PC-9 (cell line): ENCODE data around the gene FAM53A. TPM values are rescaled to one million over a fixed set of nuclear protein-coding genes. Genes with fewer than 3 reads are reported as not detected.
"Not testable (repeated sequence)": the region's sequence is repeated elsewhere in the genome, so short reads cannot be mapped to it uniquely, and the experiment has no call there.

Experiments used
- BruUV-seq: library from RNA; stranded (reverse); fragments of 400-500 nt; replicated peaks from 2 replicates; lab custom pipeline; 2021; lab: Mats Ljungman, UMichigan
- CTCF ChIA-PET: fragments of 300-600 bp; sonication (Branson Sonifier 250); formaldehyde crosslinking; loops from one replicate; lab custom pipeline; 2022; ENCODE audit warnings: antibody characterized with exemption; lab: Charles Lee
- POLR2A ChIA-PET: fragments of 300-600 bp; sonication (Branson Sonifier 250); formaldehyde crosslinking; loops from one replicate; lab custom pipeline; 2022; ENCODE audit warnings: antibody characterized with exemption; ENCODE audit not compliant: unreplicated experiment; lab: Charles Lee
- DNase-seq, 2 experiments: peaks; one replicate each; pipeline versions ENCODE4 v3.0.0 to v3.0.0-alpha.2; 2015 to 2022; ENCODE audit warnings: mixed read lengths in 1 of 2
- H2AFZ ChIP-seq: fragments of 200-600 bp; sonication (generic); 2 replicates; pipeline ENCODE4 v1.8.1; 2017; ENCODE audit warnings: antibody characterized with exemption
- H3F3A ChIP-seq: fragments of 200-600 bp; sonication (generic); 2 replicates; pipeline ENCODE4 v1.8.1; 2017; ENCODE audit warnings: antibody characterized with exemption, mild to moderate bottlenecking, low read depth; ENCODE audit not compliant: insufficient read depth
- H3K27ac ChIP-seq: fragments of 200-600 bp; sonication (generic); 2 replicates; pipeline ENCODE4 v1.6.1; 2016; ENCODE audit warnings: mixed run types
- H3K27me3 ChIP-seq: fragments of 200-600 bp; sonication (generic); 2 replicates; pipeline ENCODE4 v1.6.1; 2016; ENCODE audit warnings: low read depth, mixed run types; ENCODE audit not compliant: insufficient read depth
- H3K36me3 ChIP-seq: fragments of 200-600 bp; sonication (generic); 2 replicates; pipeline ENCODE4 v1.6.1; 2016; ENCODE audit warnings: low read depth, mixed run types
- H3K4me1 ChIP-seq: fragments of 200-600 bp; sonication (generic); replicated peaks from 2 replicates; pipeline ENCODE4 v1.6.1; 2016; ENCODE audit warnings: mixed run types; ENCODE audit not compliant: insufficient read depth
- H3K4me2 ChIP-seq: fragments of 200-600 bp; sonication (generic); 2 replicates; pipeline ENCODE4 v1.6.1; 2017; ENCODE audit warnings: mixed run types
- H3K4me3 ChIP-seq: fragments of 200-600 bp; sonication (generic); 2 replicates; pipeline ENCODE4 v1.6.1; 2016; ENCODE audit warnings: mixed run types
- H3K79me2 ChIP-seq: fragments of 200-600 bp; sonication (generic); 2 replicates; pipeline ENCODE4 v1.6.1; 2017; ENCODE audit warnings: low read depth, mixed run types
- H3K9me2 ChIP-seq: fragments of 200-600 bp; sonication (generic); 2 replicates; pipeline ENCODE4 v1.8.1; 2017; ENCODE audit warnings: mild to moderate bottlenecking; ENCODE audit not compliant: insufficient read depth
- H3K9me3 ChIP-seq: fragments of 200-600 bp; sonication (generic); 2 replicates; pipeline ENCODE4 v1.8.1; 2016; ENCODE audit warnings: low read depth; ENCODE audit not compliant: insufficient read depth
- H4K20me1 ChIP-seq: fragments of 200-600 bp; sonication (generic); 2 replicates; pipeline ENCODE4 v1.8.1; 2017; ENCODE audit not compliant: insufficient read depth
- CTCF ChIP-seq: fragments of 200-600 bp; sonication (generic); conservative IDR thresholded peaks from 2 replicates; pipeline ENCODE4 v1.6.1; 2017; ENCODE audit warnings: mixed run types, antibody characterized with exemption, mild to moderate bottlenecking, moderate library complexity
- EZH2 ChIP-seq: fragments of 200-600 bp; sonication (generic); IDR thresholded peaks from 2 replicates; pipeline ENCODE4 v1.8.0; 2017; ENCODE audit warnings: antibody characterized with exemption, low read depth
- intact Hi-C: fragments of 100-400 bp; cut with micrococcal nuclease; formaldehyde crosslinking; loops from one replicate; pipeline ENCODE4 v1.10.0; 2022; ENCODE audit not compliant: unreplicated experiment
- total RNA-seq: library from RNA; stranded (reverse); gene quantifications from 2 replicates; pipeline ENCODE4 v1.2.3, GENCODE V29; 2021

FAM53A gene
- total RNA-seq, 1 experiment from 2014 or later: 4.0 TPM

GRCh38 chr4:1608196-1608820, 75.8 kb downstream of the FAM53A start:
- H3K9me2 ChIP-seq: no peaks in the 10 kb centered on the region
- H3K9me3 ChIP-seq: no peaks in the 10 kb centered on the region
- DNase-seq: no peak
- peaks cover 29% of the 10 kb centered on the region for H3K27me3 ChIP-seq
- H3F3A ChIP-seq: no peaks in the 10 kb centered on the region
- no peak overlapping the region for H3K4me2 ChIP-seq
- H3K4me1 ChIP-seq: peaks cover 6% of the 10 kb centered on the region; the same call in 1 of the 2 replicates
- CTCF ChIA-PET: no interaction called here
- no peak for TF ChIP-seq EZH2
- no peak for TF ChIP-seq CTCF
- no peak overlapping the region for H2AFZ ChIP-seq
- no peaks in the 10 kb centered on the region for H3K36me3 ChIP-seq
- POLR2A ChIA-PET: no interaction called here
- no peaks in the 10 kb centered on the region for H3K79me2 ChIP-seq
- intact Hi-C loops: loop anchor here (10.0 kb wide), 1 partner anchor 254 kb away; no protein-coding TSS in a partner anchor
- BruUV-seq: no TSS peak
- H4K20me1 ChIP-seq: no peaks in the 10 kb centered on the region; the same call in 1 of the 2 replicates
- H3K4me3 ChIP-seq: no peak overlapping the region
- no peak overlapping the region for H3K27ac ChIP-seq

DNA sequence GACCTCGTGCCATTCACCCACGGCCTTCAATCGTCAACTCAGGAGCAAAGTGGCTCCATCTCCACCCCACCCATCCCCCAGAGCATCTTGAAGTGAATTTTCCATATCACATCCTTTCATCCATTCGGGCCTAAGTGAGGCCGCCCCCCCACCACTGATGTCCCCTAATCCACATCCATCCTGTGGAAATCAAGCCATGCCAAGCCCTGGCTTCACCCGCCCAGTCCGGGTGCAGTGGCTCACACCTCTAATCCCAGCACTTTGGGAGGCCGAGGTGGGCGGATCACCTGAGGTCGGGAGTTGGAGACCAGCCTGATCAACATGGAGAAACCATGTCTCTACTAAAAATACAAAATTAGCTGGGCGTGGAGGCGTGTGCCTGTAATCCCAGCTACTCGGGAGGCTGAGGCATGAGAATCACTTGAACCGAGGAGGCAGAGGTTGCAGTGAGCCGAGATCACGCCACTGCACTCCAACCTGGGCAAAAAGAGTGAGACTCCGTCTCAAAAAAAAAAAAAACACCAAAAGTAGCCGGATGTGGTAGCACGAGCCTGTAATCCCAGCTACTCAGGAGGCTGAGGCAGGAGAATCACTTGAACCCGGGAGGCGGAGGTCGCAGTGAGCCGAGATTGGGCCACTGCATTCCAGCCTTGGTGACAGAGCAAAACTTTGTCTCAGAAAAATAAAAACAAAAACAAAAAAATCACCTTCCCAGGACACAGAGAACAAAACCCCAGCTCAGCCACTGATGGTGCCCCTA, 76.5 kb downstream of the FAM53A start:
- H3K27me3 ChIP-seq: peaks cover 36% of the 10 kb centered on the region
- H3K4me3 ChIP-seq, POLR2A ChIA-PET, BruUV-seq, H3K4me2 ChIP-seq, H3K79me2 ChIP-seq, H3K9me2 ChIP-seq, H3F3A ChIP-seq, H4K20me1 ChIP-seq, H3K9me3 ChIP-seq, CTCF ChIA-PET, H2AFZ ChIP-seq, DNase-seq, H3K36me3 ChIP-seq, H3K27ac ChIP-seq, H3K4me1 ChIP-seq: not testable (repeated sequence)
- intact Hi-C loops: loop anchor here (10.0 kb wide), 1 partner anchor 253 kb away; no protein-coding TSS in a partner anchor

DNA sequence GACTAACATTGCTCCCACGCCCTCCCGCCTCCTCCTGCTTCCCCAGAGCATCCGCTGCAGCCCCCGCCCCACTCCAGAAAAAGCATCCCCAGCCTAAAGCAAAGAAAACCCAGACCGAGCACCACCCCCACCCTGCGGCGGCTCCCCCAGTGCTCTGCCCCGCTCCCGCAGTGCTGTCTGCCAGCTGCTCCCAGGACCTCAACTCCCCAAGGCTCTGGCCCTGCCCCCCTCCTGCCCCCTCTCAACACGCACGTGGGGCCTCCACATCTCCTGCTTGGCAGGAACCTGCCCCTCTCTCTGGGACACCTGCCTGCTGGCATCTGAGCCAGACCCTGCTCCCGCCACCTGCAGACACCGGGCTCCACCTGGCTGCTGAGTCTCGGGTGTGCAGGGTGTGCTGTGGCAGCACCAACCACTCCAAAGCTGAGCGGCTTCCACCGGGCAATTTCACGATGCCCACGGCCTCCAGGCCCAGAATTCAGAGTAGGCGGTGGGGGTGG, 79.4 kb downstream of the FAM53A start:
- H3K27ac ChIP-seq: no peak overlapping the region
- no peak for TF ChIP-seq EZH2
- TF ChIP-seq CTCF: peak; percentile 32; the same call in 1 of the 2 replicates
- H4K20me1 ChIP-seq: no peaks in the 10 kb centered on the region; the same call in 1 of the 2 replicates
- intact Hi-C loops: loop anchor here (10.0 kb wide), 1 partner anchor 250 kb away; no protein-coding TSS in a partner anchor
- ChIA-PET POLR2A (no interaction called here), CTCF (no interaction called here)
- peaks cover 38% of the 10 kb centered on the region for H3K27me3 ChIP-seq
- H3K79me2 ChIP-seq: no peaks in the 10 kb centered on the region
- peak overlapping the region; percentile 26; the same call in 1 of the 2 replicates for H3K4me2 ChIP-seq
- no peaks in the 10 kb centered on the region for H3K36me3 ChIP-seq
- peak in 1 of 2 experiments; percentile 61 for DNase-seq
- no TSS peak for BruUV-seq
- no peaks in the 10 kb centered on the region for H3F3A ChIP-seq
- no peak overlapping the region for H2AFZ ChIP-seq
- H3K9me3 ChIP-seq: no peaks in the 10 kb centered on the region
- H3K4me3 ChIP-seq: no peak overlapping the region
- H3K4me1 ChIP-seq: peaks cover 6% of the 10 kb centered on the region; the same call in 1 of the 2 replicates
- H3K9me2 ChIP-seq: no peaks in the 10 kb centered on the region
